GM20000 (cell line): Measurements from ENCODE around the gene COL20A1.

Source experiments
- DNase-seq: peaks from one replicate; pipeline ENCODE4 v3.0.0; 2012; ENCODE audit warnings: low spot score
- TF ChIP-seq, protein P1 (sequence below): IDR thresholded peaks from 2 replicates; pipeline ENCODE4 v1.5.1; 2012; ENCODE audit warnings: mild to moderate bottlenecking, control low read depth; ENCODE audit errors: extremely low read depth, missing control alignments

The COL20A1 gene

DNA sequence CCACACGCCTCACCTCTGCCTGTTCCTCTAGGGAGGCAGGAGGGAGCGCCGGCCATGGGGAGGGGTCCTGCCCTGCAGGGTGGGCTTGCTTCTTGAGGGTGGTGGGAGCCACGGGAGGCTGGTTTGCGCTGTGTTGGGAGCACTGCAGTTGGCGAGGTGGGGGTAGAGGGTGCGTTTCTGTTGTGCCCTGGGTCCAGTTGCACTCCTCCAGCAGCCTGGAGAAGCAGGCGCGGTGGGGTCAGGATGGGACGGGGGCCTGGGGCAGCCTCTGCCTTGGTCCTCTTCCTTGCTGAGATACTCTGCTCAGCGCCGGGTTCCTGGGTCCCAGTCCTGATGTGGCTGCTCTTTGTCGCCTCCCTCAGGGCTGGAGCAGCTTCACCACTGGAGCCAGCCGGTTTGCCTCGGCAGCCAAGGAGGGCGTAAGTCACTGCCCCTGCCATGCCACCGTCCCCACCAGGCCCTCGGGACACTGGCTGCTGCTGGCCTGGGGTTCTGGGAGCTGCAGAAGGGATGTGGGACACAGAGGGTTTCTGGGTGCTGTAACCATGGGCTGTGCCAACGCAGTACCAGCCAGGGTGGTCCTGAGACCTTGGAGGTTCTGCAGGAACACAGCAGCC lies 11.9 kb upstream of the COL20A1 start:
- no peak for DNase-seq
- TF ChIP-seq, protein P1, sequence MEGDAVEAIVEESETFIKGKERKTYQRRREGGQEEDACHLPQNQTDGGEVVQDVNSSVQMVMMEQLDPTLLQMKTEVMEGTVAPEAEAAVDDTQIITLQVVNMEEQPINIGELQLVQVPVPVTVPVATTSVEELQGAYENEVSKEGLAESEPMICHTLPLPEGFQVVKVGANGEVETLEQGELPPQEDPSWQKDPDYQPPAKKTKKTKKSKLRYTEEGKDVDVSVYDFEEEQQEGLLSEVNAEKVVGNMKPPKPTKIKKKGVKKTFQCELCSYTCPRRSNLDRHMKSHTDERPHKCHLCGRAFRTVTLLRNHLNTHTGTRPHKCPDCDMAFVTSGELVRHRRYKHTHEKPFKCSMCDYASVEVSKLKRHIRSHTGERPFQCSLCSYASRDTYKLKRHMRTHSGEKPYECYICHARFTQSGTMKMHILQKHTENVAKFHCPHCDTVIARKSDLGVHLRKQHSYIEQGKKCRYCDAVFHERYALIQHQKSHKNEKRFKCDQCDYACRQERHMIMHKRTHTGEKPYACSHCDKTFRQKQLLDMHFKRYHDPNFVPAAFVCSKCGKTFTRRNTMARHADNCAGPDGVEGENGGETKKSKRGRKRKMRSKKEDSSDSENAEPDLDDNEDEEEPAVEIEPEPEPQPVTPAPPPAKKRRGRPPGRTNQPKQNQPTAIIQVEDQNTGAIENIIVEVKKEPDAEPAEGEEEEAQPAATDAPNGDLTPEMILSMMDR: peak; percentile 6

DNA sequence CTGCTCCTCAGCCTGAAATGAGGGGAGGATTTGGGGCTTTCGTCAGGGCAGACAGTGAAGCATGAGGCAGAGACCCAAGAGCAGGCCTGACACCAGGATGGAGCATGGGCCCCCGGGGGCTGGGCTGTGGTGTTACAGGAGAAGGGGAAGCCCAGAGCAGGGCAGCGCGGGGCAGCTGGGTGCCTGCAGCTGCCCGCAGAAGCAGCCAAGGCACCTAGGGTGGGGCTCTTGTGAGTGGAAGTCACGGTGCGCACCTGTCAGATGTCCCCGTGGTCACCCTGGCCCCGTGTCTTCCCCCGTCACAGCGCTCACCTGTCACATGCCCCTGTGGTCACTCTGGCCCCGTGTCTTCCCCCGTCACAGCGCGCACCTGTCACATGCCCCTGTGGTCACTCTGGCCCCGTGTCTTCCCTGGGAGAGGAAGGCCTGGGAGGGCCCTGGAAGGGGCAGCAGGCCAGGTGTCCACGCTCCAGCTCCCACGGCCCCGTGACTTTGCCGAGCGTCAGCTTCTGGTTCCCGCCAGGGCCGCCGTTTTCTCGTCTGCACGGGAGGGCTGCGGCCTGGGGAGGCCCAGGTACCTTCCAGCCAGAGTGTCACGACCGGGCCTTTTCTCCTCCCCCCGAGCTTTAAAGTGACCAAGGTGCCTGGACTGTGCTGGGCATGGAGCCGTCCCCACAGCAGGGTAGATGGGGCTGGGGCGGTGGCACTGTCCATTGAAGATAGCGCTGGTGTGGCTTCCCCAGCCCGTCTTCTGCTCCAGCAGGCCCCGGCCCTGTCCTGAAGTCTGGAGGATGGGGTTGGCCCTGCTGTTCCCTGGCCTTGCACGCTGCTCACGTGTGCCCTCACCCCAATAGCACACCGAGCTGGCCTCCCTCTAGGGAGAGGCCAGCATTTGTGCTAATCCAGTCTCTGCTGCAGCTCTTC lies 11.0 kb upstream of the COL20A1 start:
- TF ChIP-seq, protein P1: no peak
- no peak for DNase-seq

DNA sequence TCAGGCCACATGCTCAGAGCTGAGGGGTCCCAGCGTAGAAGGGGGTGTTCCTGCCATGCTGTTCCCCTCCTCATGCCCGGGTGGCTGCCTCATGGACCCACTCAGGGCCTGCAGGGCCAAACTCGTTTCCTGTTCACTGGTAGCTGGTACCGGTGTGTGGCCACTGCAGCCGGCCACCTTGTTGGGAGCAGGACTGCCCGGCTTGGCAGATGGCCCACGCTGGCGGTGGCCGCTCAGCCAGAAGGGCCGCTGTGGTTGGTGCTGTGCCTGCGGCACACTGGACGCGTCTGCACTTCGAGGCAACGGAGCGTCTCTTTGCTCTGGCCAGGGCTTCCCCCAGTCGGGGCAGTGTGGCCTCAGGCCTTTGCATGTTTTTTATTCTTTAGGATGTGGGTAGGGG lies 10.0 kb upstream of the COL20A1 start:
- TF ChIP-seq, protein P1: no peak
- no peak for DNase-seq

DNA sequence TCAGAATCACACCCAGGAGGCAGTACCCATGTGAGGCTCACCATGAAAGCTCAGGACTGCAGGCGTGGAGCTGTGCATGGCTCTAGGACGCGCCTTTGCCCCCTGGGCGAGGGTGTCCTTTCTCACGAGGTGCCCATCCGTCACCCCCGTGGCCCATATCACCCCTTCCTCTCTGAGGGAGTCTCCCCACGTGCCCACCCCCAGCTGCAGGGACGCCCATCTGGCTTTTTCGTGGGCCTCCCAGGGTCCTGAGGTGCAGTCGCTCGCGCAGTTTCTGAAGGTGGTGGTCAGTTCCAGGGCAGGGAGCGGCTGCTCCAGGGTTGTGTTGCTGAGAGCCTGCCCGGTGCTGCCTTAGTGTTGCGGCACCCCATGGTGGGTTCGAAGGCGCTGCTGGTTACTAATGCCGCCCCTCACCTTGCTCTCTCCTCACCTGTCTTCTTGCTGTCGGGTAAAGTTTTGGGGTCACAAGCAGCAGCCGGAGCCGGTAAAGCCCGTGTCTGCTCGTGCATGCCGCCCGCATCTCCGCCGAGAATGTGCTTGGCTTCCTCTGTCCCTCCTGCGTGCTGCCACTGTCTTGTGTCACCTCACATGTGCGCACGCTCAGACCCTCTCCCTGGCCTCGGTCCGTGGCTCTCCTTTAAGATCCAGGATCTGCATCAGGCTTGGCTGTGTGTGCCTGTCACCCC lies 9.4 kb upstream of the COL20A1 start:
- TF ChIP-seq, protein P1: no peak

GRCh38 chr20:63284083-63284440 lies 8.9 kb upstream of the COL20A1 start:
- TF ChIP-seq, protein P1: no peak
- DNase-seq: no peak

More for the DNA sequence above, 9.4 kb upstream of the COL20A1 start:
- DNase-seq: no peak

DNA sequence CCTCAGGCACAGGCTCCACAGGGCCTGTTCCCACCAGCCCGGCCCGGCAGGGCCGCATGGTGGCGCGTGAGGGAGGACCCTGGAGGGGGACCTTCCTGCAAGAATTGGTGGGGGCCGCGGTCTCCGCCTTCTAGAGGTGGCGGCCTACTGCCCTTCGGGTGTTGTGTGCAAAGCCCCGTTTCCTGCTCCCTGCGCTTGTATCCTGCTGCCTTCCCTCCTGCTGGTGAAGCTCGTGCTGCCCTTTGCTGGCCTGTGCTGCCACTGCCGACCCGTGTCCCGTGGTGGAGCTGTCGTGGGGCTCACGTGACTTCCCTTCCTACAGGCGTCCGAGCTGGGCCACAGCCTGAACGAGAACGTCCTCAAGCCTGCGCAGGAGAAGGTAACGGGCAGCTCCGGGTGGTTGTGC lies 8.4 kb upstream of the COL20A1 start:
- no peak for DNase-seq

More for the DNA sequence above, 8.4 kb upstream of the COL20A1 start:
- TF ChIP-seq, protein P1: no peak
